Stimulated activated CD8-positive, alpha-beta memory T cell treated with anti-CD3 and anti-CD28 coated beads, Interleukin-12 subunit alpha, Interleukin-12 subunit beta, amount 100 ng/mL, for 4 hours (primary cell): ENCODE data around the gene PIP4P1.
"Not testable (repeated sequence)": the region's sequence is repeated elsewhere in the genome, so short reads cannot be mapped to it uniquely, and the experiment has no call there.

ENCODE experiments used
- DNase-seq: peaks from one replicate; pipeline ENCODE4 v3.0.0-alpha.2; 2020; ENCODE audit warnings: low read depth

PIP4P1 gene

DNA sequence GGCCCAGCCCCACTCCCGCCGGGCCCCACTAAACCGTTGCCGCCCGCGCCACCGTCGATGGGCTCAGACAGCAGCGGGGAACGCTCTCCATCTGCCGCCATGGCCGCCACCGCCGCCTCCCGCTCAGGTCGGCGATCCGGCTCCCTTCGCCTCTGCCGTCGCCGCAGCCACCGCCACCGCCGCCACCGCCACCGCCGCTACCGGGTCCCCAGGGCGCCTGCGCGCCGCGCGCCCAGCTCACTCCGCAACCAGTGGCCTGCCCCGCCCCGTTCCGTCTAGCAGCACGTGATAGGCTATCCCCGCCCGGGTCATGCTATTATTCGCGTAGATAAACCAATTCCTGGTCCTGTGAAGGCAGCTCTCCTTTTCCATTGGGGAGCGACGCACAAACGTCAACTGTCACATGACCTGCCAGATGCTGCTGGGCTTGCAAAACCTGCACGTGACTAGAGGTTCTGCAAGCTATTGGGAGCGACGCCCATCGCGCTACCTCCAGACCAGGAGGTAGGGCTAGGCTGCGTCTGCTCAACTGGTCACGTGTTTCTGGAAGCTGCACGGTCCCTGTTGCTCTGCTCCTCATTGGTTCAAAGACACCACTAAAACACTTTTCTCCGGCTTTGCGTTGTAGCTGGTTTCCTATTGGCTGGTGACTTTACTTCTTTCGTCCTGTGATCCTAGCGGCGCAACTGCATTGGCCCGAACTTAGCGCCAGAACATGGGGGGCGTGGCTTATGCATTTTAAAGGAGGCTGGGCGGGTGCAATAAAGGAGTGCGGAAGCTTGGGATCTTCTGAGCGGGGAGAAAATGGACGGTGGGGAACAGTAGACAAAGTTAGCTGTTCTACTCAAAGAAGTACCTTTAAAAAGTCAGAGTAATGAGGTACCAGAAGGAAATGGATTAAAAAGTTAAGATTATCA is at the start of gene PIP4P1:
Gene PIP4P1, minus strand, starts transcription at position 210 of the 917 bp plus-strand sequence. Its CDS starts 109 bp downstream, at position 101.
- peak; percentile 96 for DNase-seq

- no peak for DNase-seq
Measured at GRCh38 chr14:20508367-20508766, 47.1 kb upstream of the PIP4P1 start.

DNA sequence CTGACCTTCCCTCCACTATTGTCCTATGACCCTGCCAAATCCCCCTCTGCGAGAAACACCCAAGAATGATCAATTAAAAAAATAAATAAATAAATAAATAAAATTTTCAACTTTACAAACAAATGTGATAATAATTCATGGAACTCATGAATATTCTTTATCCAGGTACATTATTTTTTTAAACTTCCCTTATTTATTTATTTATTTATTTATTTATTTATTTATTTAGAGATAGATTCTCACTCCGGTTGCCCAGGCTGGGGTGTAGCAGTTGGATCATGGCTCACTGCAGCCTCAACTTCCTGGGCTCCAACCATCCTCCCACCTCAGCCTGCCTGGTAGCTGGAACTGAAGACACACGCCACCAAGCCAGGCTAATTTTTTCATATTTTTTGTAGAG is 46.3 kb upstream of the PIP4P1 start:
- not testable (repeated sequence) for DNase-seq

- not testable (repeated sequence) for DNase-seq
Measured at GRCh38 chr14:20506752-20507151, 45.5 kb upstream of the PIP4P1 start.

DNA sequence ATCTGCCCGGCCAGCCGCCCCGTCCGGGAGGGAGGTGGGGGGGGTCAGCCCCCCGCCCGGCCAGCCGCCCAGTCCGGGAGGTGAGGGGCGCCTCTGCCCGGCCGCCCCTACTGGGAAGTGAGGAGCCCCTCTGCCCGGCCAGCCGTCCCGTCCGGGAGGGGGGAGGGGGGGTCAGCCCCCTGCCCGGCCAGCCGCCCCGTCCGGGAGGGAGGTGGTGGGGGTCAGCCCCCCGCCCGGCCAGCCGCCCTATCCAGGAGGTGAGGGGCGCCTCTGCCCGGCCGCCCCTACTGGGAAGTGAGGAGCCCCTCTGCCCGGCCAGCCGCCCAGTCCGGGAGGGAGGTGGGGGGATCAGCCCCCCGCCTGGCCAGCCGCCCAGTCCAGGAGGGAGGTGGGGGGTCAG is 45.0 kb upstream of the PIP4P1 start:
- DNase-seq: not testable (repeated sequence)

- DNase-seq: no peak
Measured at GRCh38 chr14:20503898-20504297, 42.7 kb upstream of the PIP4P1 start.

GRCh38 chr14:20501346-20501745 is 40.1 kb upstream of the PIP4P1 start:
- DNase-seq: no peak

- no peak for DNase-seq
Measured at GRCh38 chr14:20499881-20500280, 38.6 kb upstream of the PIP4P1 start.

DNA sequence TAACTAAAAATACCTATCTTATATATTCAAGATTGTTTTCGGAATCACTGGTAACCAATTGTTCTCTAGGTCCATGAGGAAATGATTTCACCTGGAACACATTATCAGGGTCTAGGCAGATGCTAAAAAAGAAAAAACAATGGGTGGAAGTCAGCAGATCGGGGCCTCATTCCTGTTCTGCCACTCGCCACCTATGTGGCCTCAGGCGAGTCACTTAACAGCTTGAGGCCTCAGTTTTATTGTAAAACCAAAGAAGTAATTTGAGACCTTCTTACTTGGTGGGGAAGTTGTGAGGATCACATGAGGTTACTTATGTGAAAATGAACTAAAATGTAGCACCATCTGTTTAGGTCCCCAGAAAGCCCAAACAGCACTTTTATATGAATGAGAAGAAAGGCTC is 37.9 kb upstream of the PIP4P1 start:
- DNase-seq: no peak

DNA sequence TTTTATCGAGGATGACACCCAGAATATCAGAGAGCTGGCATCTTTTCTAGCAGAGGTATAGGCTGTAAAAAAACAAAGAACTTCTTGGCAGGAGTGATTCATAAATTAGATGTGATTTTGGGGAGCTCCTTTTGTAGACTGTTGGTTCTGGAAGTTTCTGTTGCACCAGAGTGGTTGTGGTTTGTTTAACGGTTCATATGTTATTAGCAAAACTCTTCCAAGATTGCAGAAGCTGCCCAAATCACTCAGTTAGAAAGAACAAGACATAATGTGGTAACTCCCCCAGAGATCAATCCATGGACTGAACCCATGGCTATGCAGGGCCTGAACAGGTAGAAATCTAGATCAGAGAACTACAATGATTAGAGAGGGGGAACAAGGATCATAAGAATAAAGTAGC is 37.4 kb upstream of the PIP4P1 start:
- no peak for DNase-seq

DNA sequence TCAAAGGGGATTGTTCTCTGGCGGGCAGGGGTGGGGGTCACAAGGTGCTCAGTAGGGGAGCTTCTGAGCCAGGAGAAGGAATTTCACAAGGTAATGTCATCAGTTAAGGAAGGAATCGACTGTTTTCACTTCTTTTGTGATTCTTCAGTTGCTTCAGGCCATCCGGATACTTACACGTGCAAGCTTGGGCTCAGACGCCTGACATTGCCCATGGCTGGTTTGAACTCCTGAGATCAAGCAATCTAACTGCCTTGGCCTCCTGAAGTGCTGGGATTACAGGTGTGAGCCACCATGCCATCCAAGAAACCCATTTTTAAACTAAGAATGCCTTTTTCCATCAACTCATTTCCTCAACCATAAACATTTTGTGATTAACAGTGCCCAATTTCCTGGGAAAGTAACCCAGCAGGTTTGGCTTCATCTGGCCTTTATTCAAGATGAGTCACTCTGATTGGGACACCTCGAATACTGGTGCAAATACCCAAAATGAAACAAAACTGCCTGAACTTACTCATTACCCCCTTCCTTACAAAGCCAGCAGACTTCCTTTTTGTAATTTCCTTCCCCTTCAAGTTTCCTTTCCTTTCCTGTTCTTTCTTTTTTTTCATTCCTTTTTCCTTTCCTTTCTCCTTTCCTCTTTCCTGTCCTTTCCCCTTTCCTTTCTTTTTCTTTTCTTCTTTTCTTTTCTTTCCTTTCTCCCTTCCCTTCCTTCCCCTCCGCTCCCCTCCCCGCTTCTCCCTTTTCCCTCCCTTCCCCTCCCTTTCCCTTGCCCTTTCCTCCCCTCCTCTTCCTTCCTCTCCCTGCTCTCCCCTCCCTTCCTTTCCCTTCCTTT is 33.9 kb upstream of the PIP4P1 start:
- no peak for DNase-seq

- DNase-seq: no peak
Measured at GRCh38 chr14:20493634-20494033, 32.4 kb upstream of the PIP4P1 start.

- DNase-seq: no peak
Measured at GRCh38 chr14:20492486-20492885, 31.3 kb upstream of the PIP4P1 start.

GRCh38 chr14:20490563-20490962 is 29.3 kb upstream of the PIP4P1 start:
- DNase-seq: no peak

- DNase-seq: no peak
Measured at GRCh38 chr14:20489093-20489994, 28.1 kb upstream of the PIP4P1 start.

DNA sequence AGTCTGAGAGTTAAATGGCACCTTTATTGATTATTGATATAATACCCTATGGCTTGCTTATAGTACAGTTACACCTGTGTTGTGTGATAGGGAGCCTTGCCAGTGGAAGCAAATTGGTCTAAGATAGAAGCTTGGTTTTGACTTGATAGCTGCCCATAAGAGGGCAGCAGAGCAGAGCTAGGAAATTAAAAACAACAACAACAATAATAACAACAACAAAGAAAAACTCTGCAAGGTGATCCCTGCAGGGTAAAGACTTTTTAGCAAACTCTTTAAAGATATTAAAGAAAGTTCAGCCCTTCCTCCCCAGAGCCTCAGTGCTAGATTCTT is 26.1 kb upstream of the PIP4P1 start:
- no peak for DNase-seq

DNA sequence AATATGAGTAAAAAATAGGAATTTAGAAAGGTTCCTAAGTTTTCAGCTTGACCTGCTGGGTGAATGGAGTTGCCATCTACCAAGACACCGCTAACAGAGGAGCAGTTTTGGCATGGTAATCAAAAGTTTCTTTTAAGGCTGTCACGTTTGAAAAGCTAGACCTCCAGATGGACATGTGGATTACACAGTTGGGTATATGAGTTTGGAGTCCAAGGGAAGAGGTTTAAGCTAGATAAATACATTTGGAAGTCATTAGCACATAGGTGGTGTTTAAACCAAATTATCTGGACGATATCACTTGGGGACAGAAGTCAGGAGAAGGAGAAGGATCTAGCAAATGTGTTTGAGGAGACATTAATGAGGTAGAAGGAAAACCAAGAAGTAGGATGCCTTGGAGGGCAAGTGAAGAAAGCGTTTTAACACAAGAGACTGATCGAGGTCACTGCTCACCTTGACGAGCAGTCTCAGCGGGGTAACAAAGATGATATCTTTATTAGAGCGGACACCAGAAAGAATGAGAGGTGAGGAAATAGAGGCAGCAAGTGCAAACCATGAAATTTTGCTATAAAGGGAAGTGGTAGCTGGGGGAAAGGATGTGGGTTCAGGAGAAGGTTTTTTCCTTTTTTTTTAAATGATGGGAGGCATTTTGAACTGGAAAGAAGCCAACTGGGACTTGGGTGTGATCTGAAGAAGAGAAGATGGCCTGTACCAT is 25.6 kb upstream of the PIP4P1 start:
- no peak for DNase-seq

DNA sequence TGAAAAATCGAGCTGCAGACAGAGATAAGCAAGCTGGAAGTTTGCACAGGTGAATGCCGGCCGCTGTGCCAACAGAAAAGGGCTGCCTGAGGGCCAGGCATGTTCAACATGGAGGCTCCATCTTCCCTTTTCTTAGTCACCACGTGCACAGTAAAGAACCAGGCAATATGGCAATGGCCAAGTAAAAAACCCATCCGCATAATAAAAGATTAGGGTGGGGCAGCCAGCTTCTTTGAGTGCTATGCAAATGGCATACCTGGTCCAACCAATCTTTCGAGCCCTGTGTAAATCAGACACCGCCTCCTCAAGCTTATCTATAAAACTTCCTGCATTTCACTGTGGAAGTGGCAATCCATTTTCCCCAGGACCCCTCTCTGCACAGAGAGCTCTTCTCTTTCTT is 24.7 kb upstream of the PIP4P1 start:
- DNase-seq: no peak

DNA sequence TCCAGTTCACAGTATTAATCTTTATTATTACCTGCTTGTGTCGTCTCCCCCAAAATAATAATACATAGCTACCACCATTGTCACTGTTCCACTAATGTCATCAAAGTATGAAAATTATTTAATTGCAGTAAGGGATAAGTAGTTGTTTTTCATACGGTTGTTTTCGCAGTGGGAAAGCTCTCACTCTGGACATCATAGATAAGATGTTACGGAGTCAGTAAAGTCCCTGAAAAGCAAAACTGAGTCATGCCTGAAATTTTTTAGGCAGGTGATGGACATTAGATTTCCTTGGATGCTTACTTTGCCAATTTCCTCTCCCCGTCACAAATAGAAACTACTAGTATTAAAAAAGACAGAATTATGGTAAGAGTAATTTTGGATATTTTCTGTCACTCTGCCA is 21.1 kb upstream of the PIP4P1 start:
- DNase-seq: no peak

- DNase-seq: no peak
Measured at GRCh38 chr14:20478894-20479293, 17.7 kb upstream of the PIP4P1 start.

DNA sequence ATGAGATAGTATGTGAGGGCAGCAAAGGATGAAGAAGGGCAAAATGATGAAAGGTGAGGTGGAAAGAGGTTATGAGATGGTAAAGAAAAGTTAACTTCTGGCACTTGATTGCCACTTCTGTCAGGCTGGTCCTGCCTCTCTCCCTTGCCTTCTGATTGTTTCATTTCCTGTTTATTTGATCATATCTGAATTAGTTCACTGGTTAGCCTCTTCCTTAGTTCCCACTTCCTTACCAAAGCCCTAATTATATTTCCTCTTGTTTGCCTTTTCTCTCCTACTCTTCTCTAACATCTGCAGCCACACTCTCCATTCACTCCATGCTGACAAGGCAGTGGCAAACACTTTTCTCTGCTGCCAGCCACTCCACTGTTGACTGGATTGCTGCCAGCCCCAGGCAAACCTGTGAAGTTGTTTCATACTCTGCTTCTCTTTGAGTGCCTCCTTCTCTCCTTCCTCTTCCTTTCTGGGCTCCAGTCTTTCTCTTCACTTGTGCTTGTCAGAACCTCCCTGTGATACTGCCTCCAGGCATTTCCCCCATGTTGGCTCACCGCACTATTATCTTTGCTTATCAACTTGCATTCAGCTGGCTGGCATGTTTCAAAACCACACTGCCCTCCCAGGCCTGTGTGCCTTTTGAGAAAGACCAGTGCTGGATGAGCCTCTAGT is 16.1 kb upstream of the PIP4P1 start:
- DNase-seq: no peak
